HUES64 (cell line): ENCODE results near the gene CACNG4.

Source experiments
- H3K27ac ChIP-seq: 2 replicates; pipeline ENCODE4 v1.7.0; 2013; ENCODE audit warnings: low read depth, low read length, inconsistent platforms
- H3K27me3 ChIP-seq: 2 replicates; pipeline ENCODE4 v1.6.1; 2013; ENCODE audit warnings: mild to moderate bottlenecking, low read length; ENCODE audit not compliant: insufficient read depth
- H3K36me3 ChIP-seq: 2 replicates; pipeline ENCODE4 v1.6.1; 2013; ENCODE audit warnings: mild to moderate bottlenecking, low read length; ENCODE audit not compliant: insufficient read depth
- H3K4me1 ChIP-seq: 2 replicates; pipeline ENCODE4 v1.6.1; 2013; ENCODE audit warnings: mild to moderate bottlenecking, low read length, moderate library complexity; ENCODE audit not compliant: insufficient read depth
- H3K4me3 ChIP-seq: 2 replicates; pipeline ENCODE4 v1.5.1; 2013; ENCODE audit warnings: mild to moderate bottlenecking, low read length, moderate library complexity
- H3K9ac ChIP-seq: 2 replicates; pipeline ENCODE4 v1.6.1; 2013; ENCODE audit warnings: mild to moderate bottlenecking, low read depth, low read length
- H3K9me3 ChIP-seq: 2 replicates; pipeline ENCODE4 v1.6.1; 2013; ENCODE audit warnings: low read depth, low read length; ENCODE audit not compliant: insufficient read depth
- WGBS: fragments of 150-250, 120-280 bp; methylation state at CpG from one replicate; pipeline ENCODE4 v1.1.7; 2013; ENCODE audit warnings: missing lambda C conversion rate; 5-methylcytosine and 5-hydroxymethylcytosine counted together

Gene CACNG4

DNA sequence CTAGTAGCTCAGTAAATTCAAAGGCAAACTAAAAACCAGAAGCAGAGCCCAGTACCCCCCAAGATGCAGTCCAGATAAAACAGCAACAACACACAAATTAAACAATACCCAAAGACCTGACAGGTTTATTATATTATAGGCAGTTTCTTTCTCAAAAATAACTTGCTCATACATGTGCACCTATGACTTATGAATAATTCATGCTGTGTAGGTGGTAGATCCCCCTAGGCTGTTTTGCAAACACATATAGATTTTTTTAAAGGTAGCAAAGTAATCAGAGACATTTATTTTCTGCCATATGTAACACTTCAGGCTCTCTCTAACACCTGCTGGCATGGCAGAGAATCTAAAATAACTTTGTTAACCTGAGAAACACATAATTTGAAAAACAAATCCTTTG lies 107.1 kb downstream of the CACNG4 start:
- Histone ChIP-seq H3K36me3 (no peaks in the 10 kb centered on the region), H3K27me3 (no peaks in the 10 kb centered on the region)

GRCh38 chr17:67072885-67073284 lies 108.4 kb downstream of the CACNG4 start:
- 84% methylated on average over 3 of the region's 3 CpGs for WGBS
- no peak overlapping the region for H3K27ac ChIP-seq

More for the DNA sequence above, 107.1 kb downstream of the CACNG4 start:
- no peaks in the 10 kb centered on the region for H3K9me3 ChIP-seq
- H3K4me3 ChIP-seq: no peak overlapping the region
- peaks cover 4% of the 10 kb centered on the region; the same call in 1 of the 2 replicates for H3K4me1 ChIP-seq
- H3K27ac ChIP-seq: no peak overlapping the region
- H3K9ac ChIP-seq: no peak overlapping the region

DNA sequence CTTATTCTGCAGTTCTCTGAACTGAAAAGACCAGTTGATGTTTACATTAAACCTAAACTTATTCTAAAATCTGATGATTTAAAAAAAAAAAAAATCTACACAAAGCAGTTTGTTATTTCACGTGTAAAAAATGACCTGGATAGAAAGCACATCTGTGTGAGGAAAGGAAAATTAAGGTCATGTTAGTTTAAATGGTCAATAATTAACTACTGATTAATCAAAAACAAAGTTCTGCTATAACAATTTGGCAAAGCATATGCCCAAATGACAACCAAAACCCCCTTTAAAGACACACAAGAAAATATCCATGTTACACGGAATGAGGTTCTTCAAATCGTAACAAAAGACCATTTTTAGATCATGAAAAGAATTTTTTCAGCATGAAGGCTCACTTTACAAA lies 110.3 kb downstream of the CACNG4 start:
- Histone ChIP-seq H3K36me3 (peaks cover 11% of the 10 kb centered on the region), H3K9ac (no peak overlapping the region), H3K4me3 (no peak overlapping the region), H3K9me3 (no peaks in the 10 kb centered on the region), H3K4me1 (no peaks in the 10 kb centered on the region; the same call in 1 of the 2 replicates), H3K27me3 (no peaks in the 10 kb centered on the region), H3K27ac (no peak overlapping the region)
- 96% methylated on average over 2 of the region's 3 CpGs for whole genome bisulfite sequencing

More at GRCh38 chr17:67072885-67073284, 108.4 kb downstream of the CACNG4 start:
- Histone ChIP-seq H3K9me3 (no peaks in the 10 kb centered on the region), H3K27me3 (no peaks in the 10 kb centered on the region), H3K9ac (no peak overlapping the region), H3K36me3 (peaks cover 5% of the 10 kb centered on the region; the same call in 1 of the 2 replicates), H3K4me1 (no peaks in the 10 kb centered on the region; the same call in 1 of the 2 replicates), H3K4me3 (no peak overlapping the region)

DNA sequence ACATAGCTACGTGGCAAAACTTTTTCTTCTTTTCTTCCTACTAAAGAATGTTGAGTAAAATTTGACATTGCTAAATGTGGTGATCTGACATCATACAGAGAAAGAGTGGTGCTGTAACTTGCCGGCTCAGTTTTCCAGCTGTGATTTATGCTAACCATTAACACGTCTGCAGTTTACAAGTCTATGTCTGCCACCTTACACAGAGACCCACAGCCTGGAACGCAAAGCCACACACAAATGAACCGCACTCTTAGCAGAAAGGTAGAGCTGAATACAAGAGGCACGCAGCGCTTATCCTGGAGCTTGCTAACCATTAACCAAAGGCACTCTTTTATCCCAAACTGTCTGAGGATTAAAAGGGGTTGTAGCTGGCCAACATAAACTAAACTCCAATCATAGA lies 111.8 kb downstream of the CACNG4 start:
- Histone ChIP-seq H3K9me3 (no peaks in the 10 kb centered on the region), H3K9ac (no peak overlapping the region), H3K36me3 (peaks cover 11% of the 10 kb centered on the region), H3K27ac (no peak overlapping the region), H3K4me1 (no peaks in the 10 kb centered on the region; the same call in 1 of the 2 replicates), H3K27me3 (no peaks in the 10 kb centered on the region), H3K4me3 (no peak overlapping the region)
- WGBS: 84% methylated on average over 7 of the region's 7 CpGs

DNA sequence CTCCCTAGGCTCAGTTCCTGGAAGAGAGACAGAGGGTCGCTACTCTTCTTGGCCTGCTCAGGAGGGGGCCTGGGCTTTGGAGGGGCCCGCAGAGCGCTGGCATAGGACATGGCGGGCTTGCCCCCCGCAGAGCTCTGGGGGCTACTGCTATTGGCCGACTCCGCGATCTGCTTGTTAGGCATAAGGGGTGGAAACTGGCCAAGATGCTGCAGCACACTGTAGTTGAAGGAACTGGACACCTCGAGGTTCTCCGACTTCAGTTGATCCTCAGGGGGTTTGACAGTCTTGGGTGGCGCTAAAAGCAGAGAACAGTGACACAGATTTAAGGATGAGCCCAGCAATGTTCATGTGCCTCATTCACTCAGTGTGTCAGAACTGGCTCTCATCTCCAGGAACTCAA lies 113.8 kb downstream of the CACNG4 start:
- no peak overlapping the region for H3K9ac ChIP-seq
- no peaks in the 10 kb centered on the region for H3K9me3 ChIP-seq
- no peaks in the 10 kb centered on the region for H3K27me3 ChIP-seq
- H3K36me3 ChIP-seq: peaks cover 11% of the 10 kb centered on the region
- H3K4me3 ChIP-seq: no peak overlapping the region
- WGBS: 95% methylated on average over 11 of the region's 11 CpGs
- H3K4me1 ChIP-seq: no peaks in the 10 kb centered on the region
- H3K27ac ChIP-seq: no peak overlapping the region

GRCh38 chr17:67079491-67079890 lies 115.0 kb downstream of the CACNG4 start:
- H3K27ac ChIP-seq: no peak overlapping the region
- peaks cover 16% of the 10 kb centered on the region for H3K36me3 ChIP-seq
- H3K9ac ChIP-seq: no peak overlapping the region
- 98% methylated on average over 2 of the region's 2 CpGs for WGBS
- H3K9me3 ChIP-seq: no peaks in the 10 kb centered on the region
- H3K27me3 ChIP-seq: no peaks in the 10 kb centered on the region
- H3K4me3 ChIP-seq: no peak overlapping the region
- no peaks in the 10 kb centered on the region for H3K4me1 ChIP-seq

DNA sequence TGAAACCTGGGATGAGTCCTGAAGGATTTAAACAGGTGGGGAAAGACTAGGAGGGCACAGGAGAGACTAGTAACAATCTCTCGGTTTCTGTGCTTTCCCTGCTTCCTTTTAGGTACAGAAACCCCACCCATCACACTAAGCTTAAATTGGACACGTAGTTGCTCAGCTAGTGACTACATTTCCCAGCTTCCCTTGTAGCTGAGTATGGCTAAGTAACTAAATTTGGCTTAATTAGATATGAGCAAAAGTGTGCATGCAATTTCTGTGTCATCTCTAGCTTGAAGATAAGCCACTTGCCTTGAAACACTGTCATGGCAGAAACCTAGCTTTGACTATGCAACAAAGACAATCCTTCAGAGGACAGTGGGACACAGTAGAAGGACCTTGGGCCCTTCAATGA lies 116.3 kb downstream of the CACNG4 start:
- no peak overlapping the region for H3K4me3 ChIP-seq
- no peak overlapping the region for H3K9ac ChIP-seq
- H3K36me3 ChIP-seq: peaks cover 19% of the 10 kb centered on the region
- no peaks in the 10 kb centered on the region for H3K27me3 ChIP-seq
- no peak overlapping the region for H3K27ac ChIP-seq
- H3K4me1 ChIP-seq: no peaks in the 10 kb centered on the region
- 83% methylated on average over 2 of the region's 2 CpGs for WGBS
- no peaks in the 10 kb centered on the region for H3K9me3 ChIP-seq

DNA sequence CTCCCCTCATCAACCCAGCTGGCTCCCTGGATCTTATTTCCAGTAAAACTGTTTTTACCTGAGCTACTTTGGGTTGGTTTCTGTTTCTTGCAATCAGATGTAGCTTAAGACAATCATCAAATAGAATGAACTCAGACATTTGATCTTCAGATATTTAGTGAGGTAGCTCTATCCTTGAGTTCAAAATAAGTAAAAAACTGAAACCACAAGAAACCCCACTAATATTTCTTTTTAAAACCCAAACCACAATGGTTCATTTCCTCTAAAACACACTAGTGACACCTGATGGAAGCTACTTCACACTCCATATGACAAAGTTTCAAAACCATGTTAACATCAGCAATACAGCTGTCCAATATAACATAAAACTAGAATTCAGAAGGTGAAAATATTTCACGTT lies 117.6 kb downstream of the CACNG4 start:
- WGBS: no CpG with 5 or more reads among the region's 1 CpG
- Histone ChIP-seq H3K4me3 (no peak overlapping the region), H3K36me3 (peaks cover 27% of the 10 kb centered on the region), H3K27ac (no peak overlapping the region), H3K9me3 (no peaks in the 10 kb centered on the region), H3K9ac (no peak overlapping the region), H3K4me1 (no peaks in the 10 kb centered on the region), H3K27me3 (no peaks in the 10 kb centered on the region)
